ENCODE measurements around the gene TBX21.

TBX21 gene

DNA sequence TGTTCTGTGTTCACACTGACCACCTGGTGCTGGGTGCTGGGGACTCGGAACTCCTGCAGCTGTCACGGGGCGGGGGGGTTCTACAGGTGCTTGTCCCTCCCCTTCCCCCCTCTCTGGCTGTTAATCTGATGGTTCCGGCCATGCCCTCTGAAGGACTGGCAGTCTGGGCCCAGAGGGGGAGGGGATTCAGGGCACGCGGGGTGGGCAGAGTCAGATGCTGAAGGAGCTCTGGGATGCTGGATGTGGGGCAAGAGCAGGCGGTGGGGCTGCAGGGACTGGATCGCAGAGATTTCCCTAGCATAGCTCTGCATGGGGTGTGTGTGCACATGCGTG lies 5.4 kb upstream of the TBX21 start:
- H3K4me3 ChIP-seq (ENCODE audit: low read depth, low read length) = no peak overlapping the region
- TF ChIP-seq, protein P1, sequence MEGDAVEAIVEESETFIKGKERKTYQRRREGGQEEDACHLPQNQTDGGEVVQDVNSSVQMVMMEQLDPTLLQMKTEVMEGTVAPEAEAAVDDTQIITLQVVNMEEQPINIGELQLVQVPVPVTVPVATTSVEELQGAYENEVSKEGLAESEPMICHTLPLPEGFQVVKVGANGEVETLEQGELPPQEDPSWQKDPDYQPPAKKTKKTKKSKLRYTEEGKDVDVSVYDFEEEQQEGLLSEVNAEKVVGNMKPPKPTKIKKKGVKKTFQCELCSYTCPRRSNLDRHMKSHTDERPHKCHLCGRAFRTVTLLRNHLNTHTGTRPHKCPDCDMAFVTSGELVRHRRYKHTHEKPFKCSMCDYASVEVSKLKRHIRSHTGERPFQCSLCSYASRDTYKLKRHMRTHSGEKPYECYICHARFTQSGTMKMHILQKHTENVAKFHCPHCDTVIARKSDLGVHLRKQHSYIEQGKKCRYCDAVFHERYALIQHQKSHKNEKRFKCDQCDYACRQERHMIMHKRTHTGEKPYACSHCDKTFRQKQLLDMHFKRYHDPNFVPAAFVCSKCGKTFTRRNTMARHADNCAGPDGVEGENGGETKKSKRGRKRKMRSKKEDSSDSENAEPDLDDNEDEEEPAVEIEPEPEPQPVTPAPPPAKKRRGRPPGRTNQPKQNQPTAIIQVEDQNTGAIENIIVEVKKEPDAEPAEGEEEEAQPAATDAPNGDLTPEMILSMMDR (IDR thresholded peaks at IDR 0.05; ENCODE audit: insufficient read depth, low read depth, low read length, missing control alignments) = no peak
- no peak for DNase-seq (ENCODE audit: low read depth)

DNA sequence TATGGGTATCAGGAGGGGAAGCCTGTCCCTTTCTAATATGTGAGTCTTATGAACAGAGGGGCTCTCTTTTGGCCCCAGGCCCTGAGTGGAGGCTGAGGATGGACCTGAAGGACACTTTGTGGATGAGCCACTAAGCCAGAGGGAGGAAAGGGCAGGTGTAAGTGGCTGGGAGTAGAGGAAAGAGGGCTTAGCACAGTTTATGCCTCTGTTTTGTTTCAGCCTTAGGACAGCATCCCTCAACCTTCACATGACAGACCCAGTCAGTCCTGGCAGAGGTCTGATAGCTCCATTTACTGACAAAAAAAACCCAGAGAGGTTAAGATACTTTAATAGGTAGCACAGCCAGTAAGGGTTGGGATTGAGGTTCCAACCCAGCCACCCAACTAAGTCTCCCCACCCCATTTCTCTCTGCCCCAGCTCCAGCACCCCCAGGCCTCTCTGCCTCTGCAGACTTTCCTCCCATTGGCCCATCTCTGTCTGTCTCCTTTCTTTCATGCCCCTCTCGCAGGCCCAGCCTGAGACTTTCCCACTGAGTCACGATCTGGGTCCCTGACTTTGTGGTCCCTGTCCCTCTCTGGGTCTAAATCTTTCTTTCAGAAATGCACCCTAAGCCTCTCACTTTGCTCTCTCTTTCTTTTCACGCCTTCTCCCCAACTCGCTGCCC lies 4.7 kb upstream of the TBX21 start:
- no peak for DNase-seq (ENCODE audit: low read depth)
- TF ChIP-seq, protein P1 (IDR thresholded peaks at IDR 0.05; ENCODE audit: insufficient read depth, low read depth, low read length, missing control alignments) = no peak
- no peak overlapping the region for H3K4me3 ChIP-seq (ENCODE audit: low read depth, low read length)

DNA sequence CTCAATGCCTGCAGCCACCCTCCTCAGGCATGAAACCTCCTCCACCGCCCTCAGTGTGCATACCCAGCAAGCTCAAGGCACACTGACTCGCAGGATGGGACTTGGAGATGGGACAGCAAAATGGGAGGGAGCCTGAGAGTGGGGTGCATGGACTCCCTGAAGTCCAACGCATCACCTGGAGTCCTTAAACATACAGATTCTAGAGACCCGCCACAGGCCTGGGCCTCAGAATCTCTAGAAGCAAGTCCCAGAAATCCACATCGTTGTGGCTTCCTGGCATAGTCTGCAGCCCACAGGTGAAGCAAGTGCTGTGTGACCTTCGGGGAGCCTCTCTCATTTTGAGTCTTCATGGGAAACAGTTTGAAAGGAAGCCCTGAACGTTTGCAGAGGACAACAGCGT lies 3.6 kb upstream of the TBX21 start:
- DNase-seq (ENCODE audit: low read depth) = no peak
- H3K4me3 ChIP-seq (ENCODE audit: low read depth, low read length) = no peak overlapping the region
- TF ChIP-seq, protein P1 (IDR thresholded peaks at IDR 0.05; ENCODE audit: insufficient read depth, low read depth, low read length, missing control alignments) = no peak

DNA sequence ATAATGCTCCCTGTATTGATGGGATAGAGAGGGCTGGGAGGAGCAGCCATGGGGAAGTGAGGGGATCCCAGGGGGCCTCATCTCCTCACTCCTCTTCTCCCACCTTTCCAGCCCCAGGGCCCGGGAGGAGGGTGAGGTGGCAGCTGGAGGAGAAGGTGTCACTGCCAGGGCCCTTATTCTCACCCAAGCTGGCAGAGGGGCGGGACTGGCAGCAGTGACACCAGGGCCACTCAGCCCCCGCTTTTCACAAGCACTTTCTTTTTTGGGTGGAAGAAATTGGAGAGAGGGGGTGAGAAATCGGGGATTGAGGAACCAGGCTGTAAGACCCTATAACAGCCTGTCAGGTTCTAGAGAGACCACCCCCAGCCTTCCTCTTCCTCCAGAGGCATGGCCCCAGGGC lies 2.4 kb upstream of the TBX21 start:
- no peak for DNase-seq (ENCODE audit: low read depth)
- no peak overlapping the region for H3K4me3 ChIP-seq (ENCODE audit: low read depth, low read length)
- TF ChIP-seq, protein P1 (IDR thresholded peaks at IDR 0.05; ENCODE audit: insufficient read depth, low read depth, low read length, missing control alignments) = no peak

DNA sequence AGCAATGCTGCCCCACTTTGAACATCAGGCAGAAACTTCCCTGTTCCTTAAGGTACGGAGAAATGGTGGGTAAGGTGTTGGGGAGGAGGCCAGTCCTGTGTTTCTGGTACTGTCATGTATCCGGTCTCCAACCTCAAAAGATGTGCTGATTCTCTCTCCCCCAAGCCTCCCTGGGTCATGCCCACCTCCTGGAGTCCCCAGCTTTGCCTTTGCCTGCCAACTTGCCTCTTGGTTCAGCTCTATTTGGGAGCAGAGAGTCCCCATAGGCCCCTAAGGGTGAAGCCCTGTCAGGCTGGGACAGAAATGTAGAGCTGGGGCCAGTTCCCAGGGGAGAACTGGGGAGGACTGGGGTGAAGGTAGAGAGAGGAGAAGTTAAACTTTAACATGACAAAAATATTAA lies 1.6 kb upstream of the TBX21 start:
- no peak overlapping the region for H3K4me3 ChIP-seq (ENCODE audit: low read depth, low read length)
- no peak for DNase-seq (ENCODE audit: low read depth)
- TF ChIP-seq, protein P1 (IDR thresholded peaks at IDR 0.05; ENCODE audit: insufficient read depth, low read depth, low read length, missing control alignments) = no peak

DNA sequence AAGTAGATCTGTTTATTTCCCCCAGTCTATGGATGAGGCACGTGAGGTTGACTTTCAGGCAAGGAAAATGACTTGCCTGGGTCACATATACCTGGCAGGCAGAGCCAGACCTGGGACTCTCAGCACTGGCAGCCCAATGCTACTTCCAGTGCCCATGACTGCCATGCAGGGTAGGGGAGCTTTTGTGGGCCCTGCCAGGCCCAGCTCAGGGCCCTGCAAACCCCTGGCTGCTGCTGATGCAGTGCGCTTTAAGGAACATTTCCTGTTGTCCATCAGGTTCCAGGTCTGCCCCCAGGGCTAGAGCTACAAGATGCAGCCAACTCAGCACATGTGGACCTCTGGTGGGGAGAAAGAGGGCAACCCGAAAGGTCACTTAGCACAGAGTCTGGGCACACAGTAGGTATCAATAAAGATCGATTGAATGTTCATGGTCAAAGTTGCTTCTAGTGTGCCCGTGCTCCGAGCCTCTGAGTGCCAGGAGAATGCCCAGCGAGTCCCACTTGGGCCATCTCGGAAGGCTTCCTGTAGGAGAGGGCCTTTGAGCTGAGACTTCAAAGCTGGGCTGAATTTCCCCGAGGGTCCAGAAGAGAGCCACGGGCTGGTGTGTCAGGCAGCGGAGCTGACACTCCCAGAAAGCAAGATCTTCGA lies 513 bp upstream of the TBX21 start:
- no peak for DNase-seq (ENCODE audit: low read depth)
- peak overlapping the region; percentile 70 for H3K4me3 ChIP-seq (ENCODE audit: low read depth, low read length)
- TF ChIP-seq, protein P1 (IDR thresholded peaks at IDR 0.05; ENCODE audit: insufficient read depth, low read depth, low read length, missing control alignments) = no peak
